Sigmoid colon (tissue), 7 donors: ENCODE results near the gene TBCD. TPM values are rescaled to one million over a fixed set of nuclear protein-coding genes. Genes with fewer than 3 reads are reported as not detected.
A peak's percentile ranks its signal among the peaks of the same experiment; 100 is the strongest.

ENCODE experiments used
- DNase-seq: peaks from one replicate; pipeline ENCODE4 v3.0.0-alpha.2; 2019
- H3K27ac ChIP-seq, 4 donors: fragments of 200-600 bp; sonication (generic); one replicate each; pipeline ENCODE4 v1.5.1; 2016 to 2019; ENCODE audit warnings: mild to moderate bottlenecking in 1 of 4
- H3K27me3 ChIP-seq, 3 donors: fragments of 200-600 bp; sonication (generic); one replicate each; pipeline ENCODE4 v1.5.1; 2019; ENCODE audit warnings: mild to moderate bottlenecking in 1 of 3
- H3K36me3 ChIP-seq, 4 donors: fragments of 200-600 bp; sonication (generic); one replicate each; pipeline ENCODE4 v1.5.1; 2016 to 2019
- H3K4me1 ChIP-seq, 4 donors: fragments of 200-600 bp; sonication (generic); one replicate each; pipeline ENCODE4 v1.5.1; 2017 to 2019
- H3K4me3 ChIP-seq, 4 donors: fragments of 200-600 bp; sonication (generic); one replicate each; pipeline ENCODE4 v1.5.1; 2017 to 2019; ENCODE audit warnings: mild to moderate bottlenecking in 2 of 4, moderate library complexity in 1 of 4
- H3K9me3 ChIP-seq, 4 donors: fragments of 200-600 bp in 3 of 4; sonication (generic) in 3 of 4; one replicate each; pipeline versions ENCODE4 v1.5.1 to v1.6.1; 2013 to 2019
- CTCF ChIP-seq, 4 experiments: fragments of 450-650 bp in 3 of 4; fragments of 200-600 bp in 1 of 4; IDR thresholded peaks; one replicate each; pipeline ENCODE4 v1.5.1; 2016 to 2019; ENCODE audit warnings: antibody characterized with exemption in 4 of 4, mild to moderate bottlenecking in 3 of 4, moderate library complexity in 2 of 4
- EP300 ChIP-seq, 4 donors: sonication (generic); formaldehyde crosslinking; IDR thresholded peaks; one replicate each; pipeline ENCODE4 v1.6.1; 2017; ENCODE audit warnings: antibody characterized with exemption in 4 of 4
- POLR2A ChIP-seq, 2 donors: fragments of 450-650 bp; IDR thresholded peaks; one replicate each; pipeline ENCODE4 v1.6.1; 2016; ENCODE audit warnings: antibody characterized with exemption in 2 of 2, mild to moderate bottlenecking in 2 of 2, moderate library complexity in 2 of 2
- POLR2AphosphoS5 ChIP-seq, 4 donors: sonication (generic); formaldehyde crosslinking; IDR thresholded peaks; one replicate each; pipeline ENCODE4 v1.6.1; 2017; ENCODE audit warnings: antibody characterized with exemption in 4 of 4
- WGBS, 2 donors: extraction: QIAGEN DNeasy Blood & Tissue Kit; methylation state at CpG; one replicate each; pipeline ENCODE4 v1.1.7; 2013; 5-methylcytosine and 5-hydroxymethylcytosine counted together
- intact Hi-C: fragments of 100-400 bp; cut with DNase I; formaldehyde crosslinking; loops from one replicate; pipeline ENCODE4 v1.15.1; 2023
- polyA plus RNA-seq, 3 donors: library from polyadenylated mRNA; stranded (reverse); fragments of 200-250 nt; gene quantifications; one replicate each; pipeline ENCODE4 v1.2.3, GENCODE V29; 2013
- total RNA-seq, 4 donors: library from RNA; depleted of rRNA; stranded (reverse); fragments of >200 nt; gene quantifications; one replicate each; pipeline ENCODE4 v1.1.0, GENCODE V29; 2016
- donor health status: healthy with polysubstance abuse.
- donor health status: Bipolar disorder and iron deficiency.
- donor health status: healthy.

TBCD gene
- total and polyA plus RNA-seq, 7 donors: 11.1 to 77.4 (median 34.2) TPM

DNA sequence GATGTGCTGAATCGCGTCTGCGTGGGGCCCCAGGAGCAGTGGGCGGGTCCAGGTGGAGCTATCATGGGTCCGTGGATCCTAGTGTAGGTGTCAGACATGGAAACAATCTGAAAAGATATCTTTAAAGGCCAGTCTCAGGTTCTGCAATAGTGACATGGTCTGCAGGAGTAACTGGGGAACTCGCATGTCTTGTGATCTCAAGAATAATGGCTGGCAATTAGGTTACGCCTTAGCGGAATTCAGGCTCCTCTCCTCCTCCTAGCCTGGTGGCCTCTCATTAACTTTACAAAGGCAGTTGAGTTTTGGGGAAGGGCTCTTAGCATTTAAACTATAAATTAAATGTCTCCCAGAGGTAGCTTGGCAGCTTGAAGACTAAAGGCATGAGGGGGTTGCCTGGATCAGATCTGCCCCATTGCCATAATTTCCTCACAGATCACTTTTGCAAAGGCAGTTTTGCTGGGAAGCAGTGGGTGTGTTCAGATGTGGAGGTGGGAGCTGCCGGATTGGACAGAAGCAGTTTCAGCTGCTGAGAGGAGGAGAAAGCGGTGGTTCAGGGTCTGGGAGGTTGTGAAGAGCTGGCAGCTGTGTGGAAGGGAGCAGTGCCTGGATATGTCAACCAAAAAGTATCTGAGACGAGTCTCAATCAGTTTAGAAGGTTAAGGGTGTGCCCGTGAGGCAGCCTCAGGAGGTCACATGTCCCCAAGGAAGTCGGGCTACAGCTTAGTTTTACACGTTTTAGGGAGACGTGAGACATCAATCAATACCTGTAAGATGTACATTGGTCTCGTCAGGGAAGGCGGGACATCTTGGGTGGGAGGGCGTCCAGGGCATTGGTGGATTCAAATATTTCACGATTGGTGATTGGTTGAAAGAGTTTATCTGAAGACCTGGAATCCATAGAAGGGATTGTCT, 2.7 kb downstream of the TBCD start:
- no peaks in the 10 kb centered on the region for H3K9me3 ChIP-seq
- peaks cover 0 to 27% (median 21%) of the 10 kb centered on the region in 4 donors for H3K4me1 ChIP-seq
- TF ChIP-seq CTCF (IDR thresholded peaks at IDR 0.05): no peak
- no peak for TF ChIP-seq POLR2A (IDR thresholded peaks at IDR 0.05)
- no peak for TF ChIP-seq EP300 (IDR thresholded peaks at IDR 0.05)
- TF ChIP-seq POLR2AphosphoS5 (IDR thresholded peaks at IDR 0.05): no peak
- WGBS, 2 donors: 68 to 85% methylated on average over 19 of the region's 19 CpGs
- H3K27me3 ChIP-seq: no peaks in the 10 kb centered on the region
- no peak overlapping the region for H3K4me3 ChIP-seq
- H3K36me3 ChIP-seq: no peaks in the 10 kb centered on the region
- intact Hi-C loops: no loop called here
- no peak overlapping the region for H3K27ac ChIP-seq
- DNase-seq: no peak

- no peak for DNase-seq
- Histone ChIP-seq H3K36me3 (no peaks in the 10 kb centered on the region), H3K4me3 (no peak overlapping the region), H3K9me3 (no peaks in the 10 kb centered on the region), H3K27me3 (no peaks in the 10 kb centered on the region), H3K27ac (no peak overlapping the region), H3K4me1 (peaks cover 0 to 24% (median 20%) of the 10 kb centered on the region in 4 donors)
- intact Hi-C loops: no loop called here
- 93% methylated on average over 7 of the region's 7 CpGs for WGBS, 2 donors
- TF ChIP-seq CTCF (IDR thresholded peaks at IDR 0.05): no peak
- no peak for TF ChIP-seq POLR2AphosphoS5 (IDR thresholded peaks at IDR 0.05)
- TF ChIP-seq EP300 (IDR thresholded peaks at IDR 0.05): no peak
- TF ChIP-seq POLR2A (IDR thresholded peaks at IDR 0.05): no peak
Measured at GRCh38 chr17:82756166-82756565, 4.3 kb downstream of the TBCD start.

DNA sequence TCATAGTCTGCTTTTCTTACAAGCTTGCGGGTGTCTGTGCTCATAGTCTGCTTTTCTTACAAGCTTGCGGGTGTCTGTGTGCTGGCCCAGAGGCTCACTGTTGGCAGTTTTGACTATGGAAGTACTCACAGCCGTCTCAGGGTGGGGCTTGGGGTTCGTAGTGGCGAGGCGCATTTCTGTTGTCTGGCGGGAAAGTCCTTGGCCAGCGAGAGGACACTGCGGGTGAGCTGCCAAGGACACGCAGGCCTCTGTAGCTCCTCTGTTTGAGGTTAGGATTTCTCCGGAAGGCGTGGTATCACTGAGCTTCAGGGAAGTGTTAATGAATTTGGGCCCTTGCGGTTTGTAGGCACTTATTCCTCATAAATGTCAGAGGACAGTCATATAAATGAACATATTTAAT, 13.5 kb downstream of the TBCD start:
- Histone ChIP-seq H3K27ac (peak overlapping the region in 2 of 4 donors; percentile 7 to 54), H3K36me3 (peaks cover 5 to 62% (median 17%) of the 10 kb centered on the region in 4 donors)
- whole genome bisulfite sequencing, 2 donors: 82 to 83% methylated on average over 13 of the region's 13 CpGs

GRCh38 chr17:82767041-82767754, 15.3 kb downstream of the TBCD start:
- TF ChIP-seq POLR2A (IDR thresholded peaks at IDR 0.05) (no peak), CTCF (IDR thresholded peaks at IDR 0.05) (peak in 3 of 4 experiments; percentile 11 to 43 (median 31))

More for the DNA sequence above, 13.5 kb downstream of the TBCD start:
- H3K4me3 ChIP-seq: no peak overlapping the region
- peaks cover 0 to 7% (median 0%) of the 10 kb centered on the region in 4 donors for H3K4me1 ChIP-seq
- H3K27me3 ChIP-seq: no peaks in the 10 kb centered on the region
- DNase-seq: peak; percentile 75
- TF ChIP-seq POLR2A (IDR thresholded peaks at IDR 0.05): no peak
- no peak for TF ChIP-seq CTCF (IDR thresholded peaks at IDR 0.05)
- no peak for TF ChIP-seq EP300 (IDR thresholded peaks at IDR 0.05)
- TF ChIP-seq POLR2AphosphoS5 (IDR thresholded peaks at IDR 0.05): no peak
- no peaks in the 10 kb centered on the region for H3K9me3 ChIP-seq
- intact Hi-C loops: no loop called here

More at GRCh38 chr17:82767041-82767754, 15.3 kb downstream of the TBCD start:
- H3K27me3 ChIP-seq: no peaks in the 10 kb centered on the region
- H3K27ac ChIP-seq: no peak overlapping the region
- intact Hi-C loops: no loop called here
- H3K4me1 ChIP-seq: peaks cover 0 to 7% (median 0%) of the 10 kb centered on the region in 4 donors
- H3K4me3 ChIP-seq: no peak overlapping the region
- no peaks in the 10 kb centered on the region for H3K9me3 ChIP-seq
- no peak for DNase-seq
- peaks cover 5 to 69% (median 17%) of the 10 kb centered on the region in 4 donors for H3K36me3 ChIP-seq
- 59 to 81% methylated on average over 24 of the region's 24 CpGs for WGBS, 2 donors
